ENCODE data around the gene KDSR.

Gene KDSR

GRCh38 chr18:63312737-63313395 is 54.1 kb downstream of the KDSR start:
- no peak for FAIRE-seq
- no peak for TF ChIP-seq POLR2A (IDR thresholded peaks at IDR 0.05; ENCODE audit: low read depth, low read length)
- no peak for DNase-seq (ENCODE audit: insufficient read length, low spot score)

GRCh38 chr18:63312019-63312409 is 55.0 kb downstream of the KDSR start:
- no peak for TF ChIP-seq POLR2A (IDR thresholded peaks at IDR 0.05; ENCODE audit: low read depth, low read length)
- DNase-seq (ENCODE audit: insufficient read length, low spot score): no peak
- FAIRE-seq: no peak

GRCh38 chr18:63311118-63312018 is 55.6 kb downstream of the KDSR start:
- FAIRE-seq: no peak
- DNase-seq (ENCODE audit: insufficient read length, low spot score): no peak
- no peak for TF ChIP-seq POLR2A (IDR thresholded peaks at IDR 0.05; ENCODE audit: low read depth, low read length)

DNA sequence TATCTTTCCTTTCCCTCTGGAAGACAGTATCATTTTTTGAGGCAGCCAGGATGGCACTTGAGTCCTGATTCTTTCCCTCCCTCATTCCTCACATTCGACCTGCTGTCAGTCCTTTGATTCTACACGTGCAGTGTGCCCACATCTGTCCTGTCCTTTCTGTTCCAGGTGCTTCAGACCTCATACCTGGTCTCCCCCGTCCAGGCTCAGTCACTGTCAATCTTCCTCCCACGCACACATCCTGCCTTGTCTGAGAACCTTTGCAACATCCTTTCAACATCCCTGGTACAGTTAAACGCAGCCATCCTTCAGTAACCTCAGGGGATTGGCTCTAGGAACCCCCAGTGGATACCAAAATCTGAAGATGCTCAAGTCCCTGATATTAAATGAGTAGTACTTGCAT is 57.6 kb downstream of the KDSR start:
- TF ChIP-seq POLR2A (IDR thresholded peaks at IDR 0.05; ENCODE audit: low read depth, low read length): no peak
- FAIRE-seq (no peak), DNase-seq (ENCODE audit: insufficient read length, low spot score) (no peak)

GRCh38 chr18:63307551-63308200 is 59.3 kb downstream of the KDSR start:
- no peak for FAIRE-seq
- TF ChIP-seq POLR2A (IDR thresholded peaks at IDR 0.05; ENCODE audit: low read depth, low read length): no peak
- DNase-seq (ENCODE audit: insufficient read length, low spot score): no peak

GRCh38 chr18:63306819-63307550 is 60.0 kb downstream of the KDSR start:
- no peak for TF ChIP-seq POLR2A (IDR thresholded peaks at IDR 0.05; ENCODE audit: low read depth, low read length)
- DNase-seq (ENCODE audit: insufficient read length, low spot score) (no peak), FAIRE-seq (no peak)

DNA sequence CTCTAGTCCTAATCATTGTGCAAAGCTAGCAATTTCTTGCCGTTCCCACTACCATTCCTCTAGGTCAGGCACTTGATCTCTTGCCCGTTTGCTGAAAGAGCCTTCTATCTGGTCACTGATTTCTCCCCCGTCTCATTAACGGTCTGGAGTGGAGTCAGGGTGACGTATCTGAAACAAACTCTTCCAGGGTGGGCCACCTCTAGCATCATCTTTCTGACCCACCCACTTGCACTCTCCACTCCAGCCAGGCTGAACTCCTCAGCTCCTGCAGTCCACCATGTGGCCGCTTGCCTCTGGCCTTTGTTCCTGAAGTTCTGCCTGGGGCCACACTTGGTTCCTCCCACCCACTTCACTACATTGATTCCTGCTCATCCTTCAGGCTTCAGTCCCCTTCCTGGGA is 60.8 kb downstream of the KDSR start:
- FAIRE-seq (no peak), DNase-seq (ENCODE audit: insufficient read length, low spot score) (no peak)
- no peak for TF ChIP-seq POLR2A (IDR thresholded peaks at IDR 0.05; ENCODE audit: low read depth, low read length)

DNA sequence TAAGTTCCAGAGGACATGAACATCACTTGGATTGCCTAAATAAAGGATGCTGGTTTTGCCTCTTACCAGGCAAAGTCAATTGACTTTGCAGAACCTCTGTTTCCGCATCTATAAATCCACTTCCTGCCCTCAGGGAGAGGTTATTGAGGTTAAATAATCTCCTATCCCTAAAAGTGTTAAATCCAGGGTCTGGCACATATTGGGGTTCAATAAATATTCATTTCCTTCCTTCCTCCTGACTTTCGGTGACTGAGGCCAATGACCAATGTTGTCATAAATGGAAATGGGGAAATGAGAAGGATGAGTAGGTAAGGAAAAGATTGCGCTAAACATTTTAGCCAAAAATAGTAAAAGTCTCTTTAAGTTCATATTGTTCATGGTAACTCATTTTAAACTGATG is 63.5 kb downstream of the KDSR start:
- no peak for DNase-seq (ENCODE audit: insufficient read length, low spot score)
- FAIRE-seq: no peak

DNA sequence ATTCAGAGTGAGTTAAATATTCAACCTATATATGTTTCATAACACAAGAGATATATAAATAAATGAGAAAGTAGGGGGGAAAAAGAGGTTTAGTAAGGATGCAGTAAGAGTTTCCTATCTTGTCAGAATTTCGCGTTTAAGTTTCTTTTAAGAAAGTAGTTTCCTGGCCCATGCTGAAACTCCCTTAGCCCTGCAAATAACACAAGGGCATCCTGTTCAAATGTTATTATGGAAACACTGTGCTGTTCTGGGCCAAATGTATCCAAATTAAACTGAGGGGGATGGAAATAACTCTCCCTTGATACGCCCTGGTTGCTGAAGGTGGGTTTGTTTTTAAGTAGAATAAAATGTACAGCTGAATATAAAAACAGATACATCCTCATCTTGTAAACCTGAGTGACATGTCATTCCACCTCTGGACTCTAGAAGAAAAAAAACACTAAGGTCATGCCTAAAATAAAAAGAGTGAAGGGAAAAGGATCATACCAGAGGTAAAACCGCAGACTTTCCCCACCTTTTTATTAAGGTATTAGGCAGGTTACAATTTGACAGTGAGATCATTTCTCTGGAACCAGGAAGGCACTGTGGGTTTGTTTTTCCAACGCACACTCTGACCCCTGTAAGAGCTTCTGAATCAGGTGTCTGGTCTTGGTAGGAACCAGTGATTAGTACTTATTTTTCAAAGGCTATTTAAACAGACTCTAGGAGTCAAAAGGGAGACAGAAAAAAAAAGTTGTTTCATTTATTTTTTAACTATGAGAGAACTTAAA is 64.2 kb downstream of the KDSR start:
- FAIRE-seq: no peak
- TF ChIP-seq POLR2A (IDR thresholded peaks at IDR 0.05; ENCODE audit: low read depth, low read length): no peak
- no peak for DNase-seq (ENCODE audit: insufficient read length, low spot score)

More for the DNA sequence above, 63.5 kb downstream of the KDSR start:
- TF ChIP-seq POLR2A (IDR thresholded peaks at IDR 0.05; ENCODE audit: low read depth, low read length): no peak

- DNase-seq (ENCODE audit: insufficient read length, low spot score): no peak
- no peak for TF ChIP-seq POLR2A (IDR thresholded peaks at IDR 0.05; ENCODE audit: low read depth, low read length)
- no peak for FAIRE-seq
Observed at GRCh38 chr18:63302220-63302619, 64.8 kb downstream of the KDSR start.

DNA sequence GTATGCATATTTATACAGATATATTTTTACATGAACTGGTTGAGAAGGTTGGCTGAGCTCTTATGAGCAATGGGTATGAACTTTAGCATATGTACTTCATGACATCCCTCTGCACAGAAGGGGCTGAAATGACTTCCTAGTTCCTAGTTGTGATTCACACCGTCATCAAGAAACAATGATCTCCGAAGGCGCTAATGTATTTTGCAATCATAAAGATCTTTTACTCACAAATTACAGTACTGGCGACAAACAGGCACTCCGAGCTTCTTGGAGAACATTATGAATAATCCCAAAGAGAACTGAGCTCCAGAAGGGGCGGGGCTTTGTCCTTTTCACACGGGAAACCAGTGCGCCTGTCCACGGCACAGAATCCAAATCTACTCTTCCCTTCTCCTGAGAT is 65.6 kb downstream of the KDSR start:
- no peak for DNase-seq (ENCODE audit: insufficient read length, low spot score)
- TF ChIP-seq POLR2A (IDR thresholded peaks at IDR 0.05; ENCODE audit: low read depth, low read length): no peak
- FAIRE-seq: no peak

DNA sequence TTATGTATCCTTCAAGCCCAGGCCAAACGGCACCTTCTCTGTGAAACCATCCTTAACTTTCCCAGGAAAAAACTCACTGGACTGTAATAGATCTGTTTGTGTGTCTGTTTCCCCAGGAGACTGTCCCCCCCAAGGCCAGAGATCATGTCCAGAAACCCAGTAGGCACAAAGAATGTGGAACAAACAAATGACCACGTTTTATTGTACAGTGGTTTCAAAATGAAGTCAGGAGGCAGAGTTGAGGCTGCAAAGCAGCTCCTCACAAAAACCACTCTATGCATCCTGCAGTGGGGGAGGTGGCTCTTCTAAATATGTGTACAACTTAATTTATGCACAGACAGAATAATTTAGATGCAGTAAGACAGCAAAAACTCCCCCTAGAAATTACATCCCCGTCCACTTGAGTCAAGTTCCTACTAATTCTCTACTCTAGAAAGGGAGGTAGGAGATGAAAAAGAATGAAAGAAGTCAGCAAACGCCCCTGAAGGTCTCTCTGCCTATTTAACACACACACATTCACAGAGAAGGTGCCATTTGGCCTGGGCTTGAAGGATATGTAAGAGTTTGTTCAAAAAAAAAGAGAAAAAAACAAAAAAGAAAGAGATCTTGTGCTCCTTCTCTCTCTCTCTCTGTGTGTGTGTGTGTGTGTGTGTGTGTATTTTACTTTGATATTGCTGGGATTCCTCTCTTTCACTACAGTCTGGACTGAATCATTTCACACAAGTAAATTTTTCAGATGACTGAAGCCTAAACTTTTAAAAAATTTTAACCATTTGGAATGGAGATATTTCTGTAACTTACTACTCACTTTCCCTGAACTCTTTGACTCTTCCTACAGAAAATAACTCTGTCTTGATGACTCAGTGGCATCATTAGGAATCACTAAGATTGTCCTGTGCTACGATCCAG is 66.9 kb downstream of the KDSR start:
- FAIRE-seq (no peak), DNase-seq (ENCODE audit: insufficient read length, low spot score) (no peak)
- TF ChIP-seq POLR2A (IDR thresholded peaks at IDR 0.05; ENCODE audit: low read depth, low read length): no peak
